SK-N-SH treated with all-trans-retinoic acid at 6 μM for 48 hours (cell line): ENCODE data around the gene REEP1.

ENCODE experiments used
- ATAC-seq: fragments of 200-7000 bp; cut with Tn5 transposase; 3 replicates; pipeline ENCODE4 v1.9.1; 2020; ENCODE audit warnings: mild to moderate bottlenecking, moderate library complexity
- BACH2 ChIP-seq: fragments of 250-450 bp; sonication (Bioruptor Pico); IDR thresholded peaks from 2 replicates; pipeline ENCODE4 v1.9.0; 2021; ENCODE audit warnings: mild to moderate bottlenecking, borderline replicate concordance
- CREB5 ChIP-seq: fragments of 250-450 bp; sonication (Bioruptor Pico); IDR thresholded peaks from 2 replicates; pipeline ENCODE4 v1.5.1; 2020; ENCODE audit warnings: low read depth, mild to moderate bottlenecking, moderate library complexity
- CSDC2 ChIP-seq: fragments of 250-450 bp; sonication (Bioruptor Pico); IDR thresholded peaks from 2 replicates; pipeline ENCODE4 v1.5.0; 2020; ENCODE audit warnings: mild to moderate bottlenecking, moderate library complexity
- CSRNP3 ChIP-seq: fragments of 250-450 bp; sonication (Bioruptor Pico); IDR thresholded peaks from 2 replicates; pipeline ENCODE4 v1.5.1; 2021; ENCODE audit warnings: mild to moderate bottlenecking, moderate library complexity
- ESRRG ChIP-seq: fragments of 250-450 bp; sonication (Bioruptor Pico); IDR thresholded peaks from 2 replicates; pipeline ENCODE4 v1.6.1; 2021; ENCODE audit warnings: mild to moderate bottlenecking
- ISL1 ChIP-seq: fragments of 250-450 bp; sonication (Bioruptor Pico); IDR thresholded peaks from 2 replicates; pipeline ENCODE4 v2.1.2; 2022; ENCODE audit warnings: mild to moderate bottlenecking, moderate library complexity
- OSR1 ChIP-seq: fragments of 250-450 bp; sonication (Bioruptor Pico); IDR thresholded peaks from 2 replicates; pipeline ENCODE4 v1.8.0; 2022; ENCODE audit warnings: moderate library complexity, mild to moderate bottlenecking, inconsistent platforms
- PPARA ChIP-seq: fragments of 250-450 bp; sonication (Bioruptor Pico); IDR thresholded peaks from 2 replicates; pipeline ENCODE4 v1.5.0; 2020; ENCODE audit warnings: mild to moderate bottlenecking, borderline replicate concordance
- SNAI2 ChIP-seq: fragments of 250-450 bp; sonication (Bioruptor Pico); IDR thresholded peaks from 2 replicates; pipeline ENCODE4 v1.5.0; 2020; ENCODE audit warnings: mild to moderate bottlenecking, moderate library complexity
- TOX ChIP-seq: fragments of 250-450 bp; sonication (Bioruptor Pico); IDR thresholded peaks from 2 replicates; pipeline ENCODE4 v1.8.0; 2021; ENCODE audit warnings: mild to moderate bottlenecking, moderate library complexity, borderline replicate concordance
- ZC3H10 ChIP-seq: fragments of 250-450 bp; sonication (Bioruptor Pico); IDR thresholded peaks from 2 replicates; pipeline ENCODE4 v1.5.1; 2021; ENCODE audit warnings: mild to moderate bottlenecking, moderate library complexity
- ZFP3 ChIP-seq: fragments of 250-450 bp; sonication (Bioruptor Pico); IDR thresholded peaks from 2 replicates; pipeline ENCODE4 v1.5.0; 2020; ENCODE audit warnings: mild to moderate bottlenecking, moderate library complexity
- ZFP30 ChIP-seq: fragments of 450-650 bp; formaldehyde crosslinking; IDR thresholded peaks from 2 replicates; pipeline ENCODE4 v1.5.0; 2022; ENCODE audit warnings: mild to moderate bottlenecking, moderate library complexity
- ZNF565 ChIP-seq: fragments of 450-650 bp; formaldehyde crosslinking; conservative IDR thresholded peaks from 2 replicates; pipeline ENCODE4 v1.5.0; 2020; ENCODE audit warnings: low read depth, mild to moderate bottlenecking, moderate library complexity
- ZNF8 ChIP-seq: fragments of 450-650 bp; formaldehyde crosslinking; IDR thresholded peaks from 2 replicates; pipeline ENCODE4 v1.5.0; 2020; ENCODE audit warnings: mild to moderate bottlenecking, moderate library complexity
- TF ChIP-seq, protein P1 (sequence below): fragments of 250-450 bp; sonication (Bioruptor Pico); IDR thresholded peaks from 2 replicates; pipeline ENCODE4 v1.8.0; 2021; ENCODE audit warnings: low read depth, mild to moderate bottlenecking, moderate library complexity, borderline replicate concordance
- TF ChIP-seq, protein P2 (sequence below): fragments of 250-450 bp; sonication (Bioruptor Pico); IDR thresholded peaks from 2 replicates; pipeline ENCODE4 v1.8.0; 2020; ENCODE audit warnings: mild to moderate bottlenecking, moderate library complexity, borderline replicate concordance

The REEP1 gene

DNA sequence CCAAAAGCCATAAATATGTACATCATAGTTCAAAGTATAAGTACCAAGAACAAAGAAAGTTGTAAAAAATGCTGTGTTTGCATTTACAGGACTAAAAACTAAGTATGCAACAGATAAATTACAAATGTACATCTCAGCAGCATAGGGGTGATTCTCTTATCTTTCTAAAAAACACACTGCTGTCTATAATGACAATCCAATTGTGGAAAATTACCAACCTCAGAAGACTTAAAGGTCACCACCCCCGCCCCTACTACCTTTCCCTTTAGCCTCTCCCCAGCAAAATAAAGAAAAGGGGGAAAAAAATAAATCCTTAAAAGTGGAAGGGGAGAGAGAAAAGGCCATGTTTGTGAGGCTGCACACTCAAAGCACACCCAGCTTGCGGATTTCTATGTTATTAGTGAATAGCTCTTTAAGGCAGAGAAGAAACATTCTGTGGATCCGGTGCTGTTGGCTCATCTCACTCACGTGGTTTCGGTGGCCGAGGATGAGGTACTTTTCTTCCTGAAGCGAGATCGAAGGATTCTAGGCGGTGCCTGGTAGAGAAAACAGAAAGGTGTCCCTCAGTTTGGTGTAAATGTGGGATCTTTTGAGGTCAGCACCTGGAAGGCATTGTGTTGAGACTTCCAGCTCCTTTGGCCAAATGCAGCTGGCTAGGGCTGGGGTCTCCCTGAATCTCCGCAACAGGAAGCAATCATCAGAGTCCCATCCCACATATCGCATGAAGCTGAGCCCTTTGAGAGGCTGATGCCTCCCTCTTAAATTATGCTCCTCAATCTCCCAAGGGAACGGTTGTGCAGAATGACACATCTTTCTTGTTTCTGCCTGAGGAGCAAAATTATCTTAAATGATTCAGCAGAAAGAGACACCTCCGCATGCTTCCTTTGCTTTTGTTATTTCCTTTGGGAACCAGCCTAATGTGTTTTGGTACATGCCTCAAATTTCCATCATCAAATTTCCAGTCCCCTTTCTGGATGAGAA lies 120.6 kb downstream of the REEP1 start:
- TF ChIP-seq CSRNP3 (CRISPR knock-in tag) = no peak
- no peak for TF ChIP-seq PPARA
- TF ChIP-seq ZNF565 (CRISPR knock-in tag) = no peak
- TF ChIP-seq, protein P1, sequence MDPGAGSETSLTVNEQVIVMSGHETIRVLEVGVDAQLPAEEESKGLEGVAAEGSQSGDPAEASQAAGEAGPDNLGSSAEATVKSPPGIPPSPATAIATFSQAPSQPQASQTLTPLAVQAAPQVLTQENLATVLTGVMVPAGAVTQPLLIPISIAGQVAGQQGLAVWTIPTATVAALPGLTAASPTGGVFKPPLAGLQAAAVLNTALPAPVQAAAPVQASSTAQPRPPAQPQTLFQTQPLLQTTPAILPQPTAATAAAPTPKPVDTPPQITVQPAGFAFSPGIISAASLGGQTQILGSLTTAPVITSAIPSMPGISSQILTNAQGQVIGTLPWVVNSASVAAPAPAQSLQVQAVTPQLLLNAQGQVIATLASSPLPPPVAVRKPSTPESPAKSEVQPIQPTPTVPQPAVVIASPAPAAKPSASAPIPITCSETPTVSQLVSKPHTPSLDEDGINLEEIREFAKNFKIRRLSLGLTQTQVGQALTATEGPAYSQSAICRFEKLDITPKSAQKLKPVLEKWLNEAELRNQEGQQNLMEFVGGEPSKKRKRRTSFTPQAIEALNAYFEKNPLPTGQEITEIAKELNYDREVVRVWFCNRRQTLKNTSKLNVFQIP (CRISPR knock-in tag) = no peak
- no peak for TF ChIP-seq CSDC2
- TF ChIP-seq ZC3H10 (CRISPR knock-in tag) = no peak
- TF ChIP-seq OSR1 (CRISPR knock-in tag) = no peak
- TF ChIP-seq ZFP3 = no peak
- no peak for TF ChIP-seq ZFP30 (CRISPR knock-in tag)
- no peak for ATAC-seq

DNA sequence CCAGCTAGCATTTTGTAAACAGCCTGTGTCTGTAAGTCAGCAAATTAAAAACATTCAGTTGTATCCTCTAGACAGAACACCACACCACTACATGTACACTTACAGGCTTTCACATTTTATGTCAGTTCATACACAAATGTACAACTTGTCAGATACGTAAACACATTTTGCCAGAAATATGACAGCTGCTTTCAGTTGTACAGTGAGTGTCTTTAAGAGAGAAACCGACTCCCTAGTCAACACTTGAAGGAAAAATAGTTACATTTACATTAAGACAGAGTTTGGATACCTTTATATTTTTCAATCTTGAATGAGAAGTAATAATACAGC lies 123.0 kb downstream of the REEP1 start:
- ATAC-seq = no peak
- TF ChIP-seq CREB5 (CRISPR knock-in tag) (no peak), ZNF8 (CRISPR knock-in tag) (no peak), SNAI2 (CRISPR knock-in tag) (no peak), TOX (no peak), CSDC2 (no peak), ZC3H10 (CRISPR knock-in tag) (no peak), ESRRG (no peak)
- TF ChIP-seq, protein P2, sequence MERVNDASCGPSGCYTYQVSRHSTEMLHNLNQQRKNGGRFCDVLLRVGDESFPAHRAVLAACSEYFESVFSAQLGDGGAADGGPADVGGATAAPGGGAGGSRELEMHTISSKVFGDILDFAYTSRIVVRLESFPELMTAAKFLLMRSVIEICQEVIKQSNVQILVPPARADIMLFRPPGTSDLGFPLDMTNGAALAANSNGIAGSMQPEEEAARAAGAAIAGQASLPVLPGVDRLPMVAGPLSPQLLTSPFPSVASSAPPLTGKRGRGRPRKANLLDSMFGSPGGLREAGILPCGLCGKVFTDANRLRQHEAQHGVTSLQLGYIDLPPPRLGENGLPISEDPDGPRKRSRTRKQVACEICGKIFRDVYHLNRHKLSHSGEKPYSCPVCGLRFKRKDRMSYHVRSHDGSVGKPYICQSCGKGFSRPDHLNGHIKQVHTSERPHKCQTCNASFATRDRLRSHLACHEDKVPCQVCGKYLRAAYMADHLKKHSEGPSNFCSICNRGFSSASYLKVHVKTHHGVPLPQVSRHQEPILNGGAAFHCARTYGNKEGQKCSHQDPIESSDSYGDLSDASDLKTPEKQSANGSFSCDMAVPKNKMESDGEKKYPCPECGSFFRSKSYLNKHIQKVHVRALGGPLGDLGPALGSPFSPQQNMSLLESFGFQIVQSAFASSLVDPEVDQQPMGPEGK (CRISPR knock-in tag) = no peak

DNA sequence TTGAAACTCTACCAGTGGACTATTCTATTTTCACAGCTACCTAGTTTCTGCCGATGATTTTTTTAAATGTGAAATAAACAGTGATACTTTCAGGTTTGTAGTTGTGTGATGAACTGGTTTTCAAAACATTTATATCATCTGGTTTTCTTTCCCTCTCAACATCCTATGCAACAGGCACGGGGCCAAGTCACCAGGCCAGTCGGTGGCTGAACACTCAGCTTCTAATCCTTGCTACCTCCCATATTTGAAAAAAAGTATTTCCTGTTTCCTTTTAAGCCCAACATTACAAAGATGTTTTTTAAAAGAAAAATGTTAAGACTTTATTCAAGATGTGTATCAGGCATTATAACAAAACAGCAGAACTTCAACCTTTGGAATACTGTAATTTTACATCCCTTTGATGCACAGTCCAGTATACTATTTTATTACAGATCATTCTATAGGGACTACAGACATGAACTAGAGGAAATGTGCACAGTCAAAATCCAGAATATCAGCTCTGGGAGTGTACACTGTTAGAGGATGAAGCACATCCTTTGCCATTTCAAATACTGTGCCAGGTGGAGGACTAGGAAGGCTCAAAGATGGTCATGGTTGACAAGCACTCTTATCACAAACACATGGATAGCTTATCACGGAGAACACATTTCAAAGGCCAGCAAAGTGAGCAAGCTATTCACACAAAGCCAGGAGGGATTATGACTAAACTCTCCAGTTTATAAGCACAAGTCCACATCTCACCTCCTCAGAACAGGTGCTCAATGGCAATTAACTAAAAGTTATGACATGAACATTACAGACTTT lies 123.5 kb downstream of the REEP1 start:
- ATAC-seq = no peak
- TF ChIP-seq ISL1 (CRISPR knock-in tag) (no peak), CREB5 (CRISPR knock-in tag) (no peak), ZFP3 (no peak), BACH2 (CRISPR knock-in tag) (no peak)
- TF ChIP-seq, protein P1 (CRISPR knock-in tag) = no peak
- TF ChIP-seq, protein P2 (CRISPR knock-in tag) = no peak
